Right renal pelvis (tissue), 4 donors: ENCODE measurements around the gene TNFRSF9. TPM values are rescaled to one million over a fixed set of nuclear protein-coding genes. Genes with fewer than 3 reads are reported as not detected.

Experiments used
- DNase-seq, 4 donors: peaks; one replicate each; pipeline ENCODE4 v3.0.0-alpha.2; 2013; ENCODE audit warnings: low read depth in 4 of 4, low spot score in 3 of 4, missing footprints in 1 of 4
- polyA plus RNA-seq, 4 donors: library from polyadenylated mRNA; unstranded; fragments of 120-200 nt; gene quantifications; one replicate each; pipeline ENCODE4 v1.2.1, GENCODE V29; 2013; ENCODE audit not compliant: insufficient read length in 4 of 4

The TNFRSF9 gene
- polyA plus RNA-seq, 4 donors = 0.07 to 0.34 (median 0.09) TPM

- DNase-seq = no peak
Observed at GRCh38 chr1:7884757-7885156, 55.9 kb downstream of the TNFRSF9 start.

- no peak for DNase-seq
Observed at GRCh38 chr1:7879228-7879627, 61.4 kb downstream of the TNFRSF9 start.

GRCh38 chr1:7878027-7878426 is 62.6 kb downstream of the TNFRSF9 start:
- no peak for DNase-seq

GRCh38 chr1:7873801-7874795 is 66.5 kb downstream of the TNFRSF9 start:
- no peak for DNase-seq

- no peak for DNase-seq
Observed at GRCh38 chr1:7871136-7871535, 69.5 kb downstream of the TNFRSF9 start.

- no peak for DNase-seq
Observed at GRCh38 chr1:7869136-7869920, 71.3 kb downstream of the TNFRSF9 start.

- no peak for DNase-seq
Observed at GRCh38 chr1:7868070-7868780, 72.4 kb downstream of the TNFRSF9 start.

- no peak for DNase-seq
Observed at GRCh38 chr1:7865978-7866377, 74.7 kb downstream of the TNFRSF9 start.

Other genes starting within 250 kb of the TNFRSF9 start
- 100 to 1,000 TPM; 103 to 117 (median 113) TPM for gene VAMP3, start 169.5 kb downstream of the TNFRSF9 start, polyA plus RNA-seq
- gene PER3, start 156.5 kb downstream of the TNFRSF9 start, polyA plus RNA-seq = 10 to 100 TPM; 11.9 to 14.4 (median 13.0) TPM
- gene UTS2, start 87.8 kb downstream of the TNFRSF9 start, polyA plus RNA-seq = under 1 TPM in 3 of 4 donors, not detected in 1; 0.16 to 0.37 (median 0.28) TPM
- 100 to 1,000 TPM; 311 to 350 (median 342) TPM for gene PARK7, start 20.9 kb upstream of the TNFRSF9 start, polyA plus RNA-seq
- 10 to 100 TPM; 20.7 to 26.0 (median 23.1) TPM for gene ERRFI1, start 85.5 kb upstream of the TNFRSF9 start, polyA plus RNA-seq